Prostate gland (tissue), 2 donors: ENCODE results near the gene PIKFYVE. TPM values are rescaled to one million over a fixed set of nuclear protein-coding genes. Genes with fewer than 3 reads are reported as not detected.
"Not testable (repeated sequence)": the region's sequence is repeated elsewhere in the genome, so short reads cannot be mapped to it uniquely, and the experiment has no call there.

Source experiments
- DNase-seq: peaks from one replicate; pipeline ENCODE4 v3.0.0-alpha.2; 2019; ENCODE audit warnings: low spot score
- H3K27ac ChIP-seq, 2 donors: fragments of 200-600 bp; sonication (generic); 2 replicates each; pipeline ENCODE4 v1.5.1; 2017 to 2019
- H3K27me3 ChIP-seq: fragments of 200-600 bp; sonication (generic); replicated peaks from 2 replicates; pipeline ENCODE4 v1.5.1; 2019; ENCODE audit not compliant: insufficient read depth
- H3K36me3 ChIP-seq, 2 donors: fragments of 200-600 bp; sonication (generic); 1 replicate in 1 of 2; 2 replicates in 1 of 2; pipeline versions ENCODE4 v1.5.1 to v1.8.1; 2017 to 2019
- H3K4me1 ChIP-seq: fragments of 200-600 bp; sonication (generic); replicated peaks from 2 replicates; pipeline ENCODE4 v1.5.1; 2019
- H3K4me3 ChIP-seq, 2 donors: fragments of 200-600 bp; sonication (generic); 2 replicates each; pipeline ENCODE4 v1.5.1; 2017 to 2019
- H3K9me3 ChIP-seq: fragments of 200-600 bp; sonication (generic); 2 replicates; pipeline ENCODE4 v1.5.1; 2017
- POLR2A ChIP-seq: fragments of 450-650 bp; IDR thresholded peaks from one replicate; pipeline ENCODE4 v1.6.1; 2016; ENCODE audit warnings: antibody characterized with exemption, mild to moderate bottlenecking
- POLR2AphosphoS5 ChIP-seq: sonication (generic); formaldehyde crosslinking; IDR thresholded peaks from one replicate; pipeline ENCODE4 v1.6.1; 2017; ENCODE audit warnings: antibody characterized with exemption
- WGBS: methylation state at CpG from one replicate; pipeline ENCODE4 v1.1.5; 2018; 5-methylcytosine and 5-hydroxymethylcytosine counted together
- intact Hi-C: fragments of 100-400 bp; cut with DNase I; formaldehyde crosslinking; loops from one replicate; pipeline ENCODE4 v1.14.2; 2022
- total RNA-seq, 2 donors: library from RNA; depleted of rRNA; stranded (reverse); fragments of >200 nt; gene quantifications; one replicate each; pipeline ENCODE4 v1.1.0, GENCODE V29; 2016
- TF ChIP-seq, protein P1 (sequence below), 4 experiments: fragments of 200-600 bp in 2 of 4; fragments of 450-650 bp in 2 of 4; sonication (generic) in 2 of 4; IDR thresholded peaks; 1 replicate in 3 of 4; 2 replicates in 1 of 4; pipeline ENCODE4 v1.5.1; 2016 to 2019; ENCODE audit warnings: antibody characterized with exemption in 4 of 4, mild to moderate bottlenecking in 2 of 4, moderate library complexity in 2 of 4

The PIKFYVE gene
- total RNA-seq, 2 donors from 2014 or later, result 26.7 to 47.1 TPM

DNA sequence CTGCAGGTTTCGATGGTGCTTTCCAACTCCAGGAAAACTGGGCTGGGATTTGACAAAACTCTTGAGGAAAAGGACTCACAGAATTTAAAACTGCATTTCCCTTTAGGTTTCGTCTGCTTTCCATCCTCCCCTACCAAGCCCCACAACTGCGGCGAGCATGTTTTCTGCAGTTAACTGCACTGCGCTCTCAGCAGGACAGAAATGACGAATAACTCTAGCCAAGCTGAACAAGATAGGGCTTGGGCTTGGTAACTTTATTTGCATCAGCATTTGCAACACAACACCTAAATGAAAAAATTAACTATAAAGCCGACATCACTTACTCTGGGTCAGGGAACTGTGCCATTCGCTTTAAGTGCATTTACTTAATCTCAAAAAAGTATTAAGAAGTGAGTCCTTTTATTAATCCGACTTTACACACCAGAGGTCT, 669 bp upstream of the PIKFYVE start:
- TF ChIP-seq POLR2A, result no peak
- TF ChIP-seq, protein P1, sequence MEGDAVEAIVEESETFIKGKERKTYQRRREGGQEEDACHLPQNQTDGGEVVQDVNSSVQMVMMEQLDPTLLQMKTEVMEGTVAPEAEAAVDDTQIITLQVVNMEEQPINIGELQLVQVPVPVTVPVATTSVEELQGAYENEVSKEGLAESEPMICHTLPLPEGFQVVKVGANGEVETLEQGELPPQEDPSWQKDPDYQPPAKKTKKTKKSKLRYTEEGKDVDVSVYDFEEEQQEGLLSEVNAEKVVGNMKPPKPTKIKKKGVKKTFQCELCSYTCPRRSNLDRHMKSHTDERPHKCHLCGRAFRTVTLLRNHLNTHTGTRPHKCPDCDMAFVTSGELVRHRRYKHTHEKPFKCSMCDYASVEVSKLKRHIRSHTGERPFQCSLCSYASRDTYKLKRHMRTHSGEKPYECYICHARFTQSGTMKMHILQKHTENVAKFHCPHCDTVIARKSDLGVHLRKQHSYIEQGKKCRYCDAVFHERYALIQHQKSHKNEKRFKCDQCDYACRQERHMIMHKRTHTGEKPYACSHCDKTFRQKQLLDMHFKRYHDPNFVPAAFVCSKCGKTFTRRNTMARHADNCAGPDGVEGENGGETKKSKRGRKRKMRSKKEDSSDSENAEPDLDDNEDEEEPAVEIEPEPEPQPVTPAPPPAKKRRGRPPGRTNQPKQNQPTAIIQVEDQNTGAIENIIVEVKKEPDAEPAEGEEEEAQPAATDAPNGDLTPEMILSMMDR (IDR thresholded peaks at IDR 0.05), result no peak
- TF ChIP-seq POLR2AphosphoS5, result no peak
- Histone ChIP-seq H3K27me3 (no peaks in the 10 kb centered on the region), H3K4me1 (no peaks in the 10 kb centered on the region), H3K4me3 (peak overlapping the region; percentile 74 to 93), H3K27ac (peak overlapping the region; percentile 92 to 95), H3K36me3 (no peaks in the 10 kb centered on the region), H3K9me3 (no peaks in the 10 kb centered on the region)
- intact Hi-C loops, result loop anchor here (5.0 to 10.0 kb wide), 2 partner anchors 87 to 651 kb away; no protein-coding TSS in a partner anchor
- whole genome bisulfite sequencing, result 9% methylated on average over 9 of the region's 9 CpGs
- no peak for DNase-seq

DNA sequence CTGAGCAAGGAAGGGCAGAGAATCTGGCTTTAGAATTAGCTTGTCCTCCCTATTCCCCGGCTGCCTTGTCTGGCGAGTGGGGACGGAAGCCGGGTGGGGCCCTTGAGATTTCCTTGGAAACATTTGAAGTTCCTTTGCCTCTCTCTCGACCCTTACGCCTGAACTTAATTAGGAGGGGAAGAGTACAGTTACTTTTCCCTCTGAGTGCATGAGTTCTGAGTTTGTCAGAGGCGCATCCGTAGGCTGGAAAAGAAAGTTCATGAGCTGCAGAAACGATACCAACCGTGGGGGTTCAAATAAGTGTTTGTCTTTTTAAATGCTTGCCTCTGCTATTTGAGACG, 468 bp downstream of the PIKFYVE start:
- Histone ChIP-seq H3K4me1 (no peaks in the 10 kb centered on the region), H3K27me3 (no peaks in the 10 kb centered on the region), H3K27ac (peak overlapping the region; percentile 92 to 95), H3K4me3 (peak overlapping the region; percentile 74 to 93), H3K9me3 (no peaks in the 10 kb centered on the region), H3K36me3 (no peaks in the 10 kb centered on the region)
- no peak for TF ChIP-seq POLR2A
- TF ChIP-seq POLR2AphosphoS5, result no peak
- TF ChIP-seq, protein P1 (IDR thresholded peaks at IDR 0.05), result no peak
- intact Hi-C loops, result loop anchor here (1.0 to 10.0 kb wide), 3 partner anchors 11 to 652 kb away; partner anchors contain the start of gene IDH1
- under 1% methylated on average over 11 of the region's 11 CpGs for WGBS
- no peak for DNase-seq

DNA sequence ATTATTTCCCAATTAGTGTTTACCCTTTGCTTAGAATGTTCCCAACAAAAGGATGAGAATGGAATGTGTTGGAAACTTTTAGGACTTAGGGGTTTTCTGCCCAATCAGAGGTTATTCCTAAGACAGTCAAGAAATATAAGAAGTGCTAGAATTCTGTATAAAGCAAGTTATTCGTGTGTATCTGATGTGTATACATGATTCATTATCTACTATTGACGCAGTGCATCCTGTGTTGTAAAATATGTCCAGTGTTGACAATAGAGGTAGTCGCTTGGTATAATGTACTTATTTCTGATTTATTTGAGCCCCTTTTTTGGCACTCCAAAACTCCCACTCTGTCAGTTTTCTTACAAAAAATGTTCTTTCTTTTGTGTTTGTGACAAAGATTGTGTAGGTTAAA, 881 bp downstream of the PIKFYVE start:
- peak overlapping the region; percentile 74 to 93 for H3K4me3 ChIP-seq
- no peaks in the 10 kb centered on the region for H3K4me1 ChIP-seq
- no peak for DNase-seq
- no peaks in the 10 kb centered on the region for H3K27me3 ChIP-seq
- peak overlapping the region; percentile 92 to 95 for H3K27ac ChIP-seq
- WGBS, result 0% methylated on average over 3 of the region's 3 CpGs
- TF ChIP-seq, protein P1 (IDR thresholded peaks at IDR 0.05), result no peak
- no peak for TF ChIP-seq POLR2AphosphoS5
- no peak for TF ChIP-seq POLR2A
- H3K36me3 ChIP-seq, result no peaks in the 10 kb centered on the region
- intact Hi-C loops, result loop anchor here (1.0 to 10.0 kb wide), 3 partner anchors 12 to 652 kb away; partner anchors contain the start of gene IDH1
- no peaks in the 10 kb centered on the region for H3K9me3 ChIP-seq

DNA sequence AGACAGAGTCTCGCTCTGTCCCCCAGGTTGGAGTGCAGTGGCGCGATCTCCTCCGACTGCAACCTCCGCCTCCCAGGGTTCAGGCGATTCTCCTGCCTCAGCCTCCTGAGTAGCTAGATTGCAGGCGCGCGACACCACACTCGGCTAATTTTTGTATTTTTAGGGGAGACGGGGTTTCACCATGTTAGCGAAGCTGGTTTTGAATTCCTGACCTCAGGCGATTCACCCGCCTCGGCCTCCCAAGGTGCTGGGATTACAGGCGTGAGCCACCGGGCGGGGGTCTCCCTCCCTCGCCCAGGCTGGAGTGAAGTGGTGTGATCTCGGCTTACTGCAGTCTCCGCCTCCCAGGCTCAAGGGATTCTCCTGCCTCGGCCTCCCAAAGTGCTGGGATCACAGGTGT, 1.5 kb downstream of the PIKFYVE start:
- not testable (repeated sequence) for H3K27ac ChIP-seq, H3K9me3 ChIP-seq, H3K27me3 ChIP-seq, H3K36me3 ChIP-seq, DNase-seq, H3K4me1 ChIP-seq
- H3K4me3 ChIP-seq, result peak overlapping the region; percentile 5 to 93
- WGBS, result 62% methylated on average over 22 of the region's 22 CpGs
- intact Hi-C loops, result loop anchor here (5.0 to 10.0 kb wide), 2 partner anchors 85 to 653 kb away; no protein-coding TSS in a partner anchor

GRCh38 chr2:208268156-208268952, 2.3 kb downstream of the PIKFYVE start:
- no peaks in the 10 kb centered on the region for H3K36me3 ChIP-seq
- H3K27me3 ChIP-seq, result no peaks in the 10 kb centered on the region
- no peaks in the 10 kb centered on the region for H3K4me1 ChIP-seq
- no peaks in the 10 kb centered on the region for H3K9me3 ChIP-seq
- WGBS, result 70% methylated on average over 8 of the region's 8 CpGs
- no peak overlapping the region for H3K27ac ChIP-seq
- intact Hi-C loops, result loop anchor here (5.0 to 10.0 kb wide), 2 partner anchors 84 to 654 kb away; no protein-coding TSS in a partner anchor
- TF ChIP-seq, protein P1 (IDR thresholded peaks at IDR 0.05), result no peak
- no peak for TF ChIP-seq POLR2AphosphoS5
- TF ChIP-seq POLR2A, result no peak
- no peak overlapping the region for H3K4me3 ChIP-seq
- no peak for DNase-seq
